ENCODE results near the gene CORO1A. TPM values are rescaled to one million over a fixed set of nuclear protein-coding genes. Genes with fewer than 3 reads are reported as not detected.
"Not testable (repeated sequence)": the region's sequence is repeated elsewhere in the genome, so short reads cannot be mapped to it uniquely, and the experiment has no call there.

Gene CORO1A
- total RNA-seq, 4 donors from 2014 or later, result 16.7 to 44.4 (median 27.0) TPM

GRCh38 chr16:30207063-30207704, 23.8 kb downstream of the CORO1A start:
- H3K4me3 ChIP-seq (ENCODE audit: low read depth, poor library complexity, severe bottlenecking); intact Hi-C loops (cut with DNase I; ENCODE audit: low total_unique reads): not testable (repeated sequence)
- WGBS, 2 donors, result no CpG with 5 or more reads among the region's 9 CpGs
- peak; percentile 12 to 59 for DNase-seq (ENCODE audit: low spot score in 2 of 2)

- H3K4me3 ChIP-seq (ENCODE audit: low read depth, poor library complexity, severe bottlenecking); intact Hi-C loops (cut with DNase I; ENCODE audit: low total_unique reads): not testable (repeated sequence)
- DNase-seq (ENCODE audit: low spot score in 2 of 2), result peak in 1 of 2 donors; percentile 89
- WGBS, 2 donors, result 16% methylated on average over 4 of the region's 6 CpGs; no CpG with 5 or more reads in 1 of the 2 donors
These were observed 25.6 kb downstream of the CORO1A start for GRCh38 chr16:30209032-30209431.

- intact Hi-C loops (cut with DNase I; ENCODE audit: low total_unique reads); DNase-seq (ENCODE audit: low spot score in 2 of 2); H3K4me3 ChIP-seq (ENCODE audit: low read depth, poor library complexity, severe bottlenecking): not testable (repeated sequence)
- no CpG with 5 or more reads among the region's 4 CpGs for WGBS, 2 donors
These were observed 28.0 kb downstream of the CORO1A start for GRCh38 chr16:30211414-30211813.

- H3K4me3 ChIP-seq (ENCODE audit: low read depth, poor library complexity, severe bottlenecking); intact Hi-C loops (cut with DNase I; ENCODE audit: low total_unique reads): not testable (repeated sequence)
- 81 to 87% methylated on average over 4 to 5 of the region's 5 CpGs for WGBS, 2 donors
- DNase-seq (ENCODE audit: low spot score in 2 of 2), result peak; percentile 12 to 49
These were observed 33.7 kb downstream of the CORO1A start for GRCh38 chr16:30217082-30217481.

Other genes with a start within 250 kb of the CORO1A start
- gene TMEM219, start 221.5 kb upstream of the CORO1A start, total RNA-seq, result 100 to 1,000 TPM; 118 to 143 (median 130) TPM
- gene TAOK2, start 209.7 kb upstream of the CORO1A start, total RNA-seq, result 10 to 100 TPM; 35.5 to 47.9 (median 38.1) TPM
- 10 to 100 TPM; 13.7 to 28.9 (median 21.5) TPM for gene HIRIP3, start 188.0 kb upstream of the CORO1A start, total RNA-seq
- 100 to 1,000 TPM in 1 of 4 donors, 10 to 100 TPM in 3; 40.9 to 157 (median 61.8) TPM for gene INO80E, start 187.4 kb upstream of the CORO1A start, total RNA-seq
- gene DOC2A, start 172.6 kb upstream of the CORO1A start, total RNA-seq, result 1 to 10 TPM in 1 of 4 donors, under 1 TPM in 2, not detected in 1; 0.21 to 2.6 (median 0.69) TPM
- gene C16orf92, start 160.4 kb upstream of the CORO1A start, total RNA-seq, result not detected
- gene TLCD3B, start 152.3 kb upstream of the CORO1A start, total RNA-seq, result not detected
- gene ALDOA, start 117.8 kb upstream of the CORO1A start, total RNA-seq, result 100 to 1,000 TPM; 836 to 988 (median 910) TPM
- 10 to 100 TPM; 53.3 to 75.4 (median 67.4) TPM for gene PPP4C, start 107.6 kb upstream of the CORO1A start, total RNA-seq
- gene TBX6, start 91.7 kb upstream of the CORO1A start, total RNA-seq, result 1 to 10 TPM; 2.6 to 7.2 (median 3.8) TPM
- 100 to 1,000 TPM; 185 to 351 (median 229) TPM for gene YPEL3, start 87.4 kb upstream of the CORO1A start, total RNA-seq
- gene GDPD3, start 70.1 kb upstream of the CORO1A start, total RNA-seq, result 10 to 100 TPM in 3 of 4 donors, 1 to 10 TPM in 1; 7.4 to 15.2 (median 11.6) TPM
- 10 to 100 TPM; 39.6 to 62.3 (median 49.6) TPM for gene MAPK3, start 60.4 kb upstream of the CORO1A start, total RNA-seq
- 100 to 1,000 TPM in 3 of 4 donors, 10 to 100 TPM in 1; 87.6 to 199 (median 147) TPM for gene BOLA2B, start 10.1 kb downstream of the CORO1A start, total RNA-seq
- 10 to 100 TPM; 22.1 to 68.1 (median 45.3) TPM for gene SLX1A, start 10.3 kb downstream of the CORO1A start, total RNA-seq
- 10 to 100 TPM in 2 of 4 donors, 1 to 10 TPM in 2; 2.0 to 19.3 (median 11.3) TPM for gene SULT1A3, start 15.7 kb downstream of the CORO1A start, total RNA-seq
- 1 to 10 TPM; 1.4 to 2.4 (median 1.7) TPM for gene NPIPB13, start 64.9 kb downstream of the CORO1A start, total RNA-seq
- 10 to 100 TPM; 33.6 to 43.2 (median 38.5) TPM for gene CD2BP2, start 171.7 kb downstream of the CORO1A start, total RNA-seq
- 10 to 100 TPM; 33.2 to 51.8 (median 41.9) TPM for gene TBC1D10B, start 186.9 kb downstream of the CORO1A start, total RNA-seq
- gene MYL11, start 191.2 kb downstream of the CORO1A start, total RNA-seq, result 1 to 10 TPM in 1 of 4 donors, under 1 TPM in 1, not detected in 2; 0.79 to 2.1 TPM
- 1 to 10 TPM in 1 of 4 donors, under 1 TPM in 2, not detected in 1; 0.39 to 1.2 (median 0.91) TPM for gene SEPTIN1, start 199.0 kb downstream of the CORO1A start, total RNA-seq
- 10 to 100 TPM in 3 of 4 donors, 1 to 10 TPM in 1; 8.3 to 15.6 (median 10.5) TPM for gene ZNF48, start 211.8 kb downstream of the CORO1A start, total RNA-seq
- gene ZNF771, start 224.0 kb downstream of the CORO1A start, total RNA-seq, result 10 to 100 TPM in 3 of 4 donors, 1 to 10 TPM in 1; 5.9 to 12.8 (median 11.0) TPM
- 10 to 100 TPM; 14.7 to 18.8 (median 17.9) TPM for gene DCTPP1, start 246.4 kb downstream of the CORO1A start, total RNA-seq

Data from lower leg skin (tissue), 4 donors.